Progenitor cell of endocrine pancreas (in vitro differentiated cells): ENCODE results near the gene DKC1. TPM values are rescaled to one million over a fixed set of nuclear protein-coding genes. Genes with fewer than 3 reads are reported as not detected.

Experiments
- DNase-seq: peaks from one replicate; pipeline ENCODE4 v3.0.0; 2021; ENCODE audit warnings: low spot score; ENCODE audit not compliant: unreplicated experiment
- H3K27ac Mint-ChIP-seq: 2 replicates; pipeline ENCODE4 v1.8.0; 2021; ENCODE audit warnings: mild to moderate bottlenecking, moderate library complexity, mixed read lengths
- H3K27me3 Mint-ChIP-seq: 2 replicates; pipeline ENCODE4 v1.8.0; 2021; ENCODE audit warnings: mixed read lengths
- H3K36me3 Mint-ChIP-seq: 2 replicates; pipeline ENCODE4 v1.8.0; 2022; ENCODE audit warnings: mixed read lengths; ENCODE audit not compliant: insufficient read depth
- H3K4me1 Mint-ChIP-seq: 2 replicates; pipeline ENCODE4 v1.8.0; 2021; ENCODE audit warnings: low read depth, mixed read lengths
- H3K4me3 Mint-ChIP-seq: 2 replicates; pipeline ENCODE4 v1.8.0; 2021; ENCODE audit warnings: low read depth, mild to moderate bottlenecking, moderate library complexity, mixed read lengths
- H3K9me3 Mint-ChIP-seq: 2 replicates; pipeline ENCODE4 v1.8.0; 2021; ENCODE audit warnings: low read depth, mixed read lengths
- total RNA-seq: library from RNA; stranded (reverse); gene quantifications from 2 replicates; pipeline ENCODE4 v1.2.1, GENCODE V29; 2021
- TF ChIP-seq, protein P1 (sequence below): fragments of 200-600 bp; sonication (generic); IDR thresholded peaks from one replicate; pipeline ENCODE4 v1.5.0; 2021; ENCODE audit warnings: antibody characterized with exemption, mild to moderate bottlenecking; ENCODE audit not compliant: unreplicated experiment

DKC1 gene
- total RNA-seq, 1 donor from 2014 or later = 58.5 TPM

DNA sequence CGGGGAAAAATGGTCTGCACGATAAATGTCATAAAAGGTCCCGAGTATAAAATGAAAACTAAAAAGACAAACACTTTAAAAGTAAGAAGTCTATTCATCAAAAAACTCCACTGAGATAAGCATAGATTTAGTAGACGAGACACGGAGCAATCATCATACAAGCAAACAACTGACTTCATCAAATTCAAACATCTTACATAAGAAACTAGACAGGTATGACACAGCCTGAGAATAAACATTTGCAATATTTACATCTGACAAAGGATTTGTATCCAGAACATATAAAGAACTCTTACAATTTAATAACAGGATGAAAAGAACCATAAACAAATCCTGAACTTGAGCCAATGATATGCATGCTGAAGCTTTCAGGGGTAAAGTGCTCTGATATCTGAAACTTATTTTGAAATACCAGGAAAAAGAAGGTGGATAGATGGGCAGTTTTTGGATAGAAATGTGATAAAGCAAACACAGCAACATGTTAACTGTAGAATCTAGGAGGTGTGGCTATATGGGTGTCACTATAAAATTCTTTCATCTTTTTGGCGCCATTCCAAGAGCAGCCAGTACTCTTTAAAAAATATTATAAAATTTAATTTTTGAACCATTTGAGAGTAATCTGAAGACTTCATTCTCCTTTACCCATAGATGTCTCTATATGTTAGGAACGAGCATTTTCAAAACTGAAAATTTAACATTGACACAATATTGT, 30.6 kb downstream of the DKC1 start:
- H3K4me3 Mint-ChIP-seq = no peak overlapping the region
- H3K27ac Mint-ChIP-seq = no peak overlapping the region
- H3K27me3 Mint-ChIP-seq = peaks cover 6% of the 10 kb centered on the region
- TF ChIP-seq, protein P1, sequence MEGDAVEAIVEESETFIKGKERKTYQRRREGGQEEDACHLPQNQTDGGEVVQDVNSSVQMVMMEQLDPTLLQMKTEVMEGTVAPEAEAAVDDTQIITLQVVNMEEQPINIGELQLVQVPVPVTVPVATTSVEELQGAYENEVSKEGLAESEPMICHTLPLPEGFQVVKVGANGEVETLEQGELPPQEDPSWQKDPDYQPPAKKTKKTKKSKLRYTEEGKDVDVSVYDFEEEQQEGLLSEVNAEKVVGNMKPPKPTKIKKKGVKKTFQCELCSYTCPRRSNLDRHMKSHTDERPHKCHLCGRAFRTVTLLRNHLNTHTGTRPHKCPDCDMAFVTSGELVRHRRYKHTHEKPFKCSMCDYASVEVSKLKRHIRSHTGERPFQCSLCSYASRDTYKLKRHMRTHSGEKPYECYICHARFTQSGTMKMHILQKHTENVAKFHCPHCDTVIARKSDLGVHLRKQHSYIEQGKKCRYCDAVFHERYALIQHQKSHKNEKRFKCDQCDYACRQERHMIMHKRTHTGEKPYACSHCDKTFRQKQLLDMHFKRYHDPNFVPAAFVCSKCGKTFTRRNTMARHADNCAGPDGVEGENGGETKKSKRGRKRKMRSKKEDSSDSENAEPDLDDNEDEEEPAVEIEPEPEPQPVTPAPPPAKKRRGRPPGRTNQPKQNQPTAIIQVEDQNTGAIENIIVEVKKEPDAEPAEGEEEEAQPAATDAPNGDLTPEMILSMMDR = no peak
- H3K9me3 Mint-ChIP-seq = peaks cover 22% of the 10 kb centered on the region
- no peak for DNase-seq
- H3K36me3 Mint-ChIP-seq = no peaks in the 10 kb centered on the region
- H3K4me1 Mint-ChIP-seq = no peaks in the 10 kb centered on the region

DNA sequence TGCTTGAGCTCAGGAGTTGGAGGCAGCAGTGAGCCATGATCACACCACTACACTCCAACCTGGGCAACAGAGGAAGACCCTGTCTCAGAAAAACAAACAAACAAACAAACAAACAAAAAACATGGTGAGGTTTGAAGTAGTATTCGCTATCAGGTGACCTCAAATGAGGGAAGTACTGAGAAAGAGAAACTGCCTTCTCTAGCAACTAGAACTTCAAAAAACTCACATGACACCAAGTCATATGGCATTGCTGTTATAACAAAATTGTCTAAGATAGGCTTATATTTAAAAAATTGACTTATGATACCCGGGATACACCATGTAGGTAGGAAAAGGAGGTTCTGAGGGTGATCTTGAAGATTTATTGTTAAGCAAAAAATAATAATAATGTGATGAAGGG, 32.4 kb downstream of the DKC1 start:
- Mint-ChIP-seq H3K4me3 (no peak overlapping the region), H3K27me3 (peaks cover 6% of the 10 kb centered on the region), H3K36me3 (peaks cover 1% of the 10 kb centered on the region), H3K27ac (no peak overlapping the region), H3K4me1 (peaks cover 10% of the 10 kb centered on the region), H3K9me3 (peaks cover 17% of the 10 kb centered on the region)
- TF ChIP-seq, protein P1 = no peak
- no peak for DNase-seq

DNA sequence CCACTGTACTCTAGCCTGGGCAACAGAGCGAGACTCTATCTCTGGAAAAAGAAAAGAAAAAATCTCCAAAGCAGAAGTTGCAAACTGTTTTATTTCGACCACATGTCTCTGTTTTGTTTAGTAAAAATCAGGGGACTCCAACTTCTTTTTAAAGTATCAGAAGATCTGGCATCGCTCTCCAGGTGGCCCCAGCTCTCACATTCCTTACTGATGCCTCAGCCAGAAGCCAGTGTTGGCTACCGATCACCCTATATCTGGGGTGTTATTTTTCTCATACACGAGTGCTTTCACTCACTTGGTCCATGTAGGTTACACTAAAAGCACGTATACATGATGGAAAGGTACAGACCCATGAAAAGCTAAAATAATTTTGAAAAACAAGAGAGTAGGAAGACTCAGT, 34.3 kb downstream of the DKC1 start:
- Mint-ChIP-seq H3K27me3 (peaks cover 7% of the 10 kb centered on the region), H3K36me3 (peaks cover 1% of the 10 kb centered on the region), H3K4me1 (peaks cover 16% of the 10 kb centered on the region), H3K4me3 (no peak overlapping the region), H3K27ac (no peak overlapping the region), H3K9me3 (peaks cover 17% of the 10 kb centered on the region)
- TF ChIP-seq, protein P1 = no peak
- DNase-seq = no peak

DNA sequence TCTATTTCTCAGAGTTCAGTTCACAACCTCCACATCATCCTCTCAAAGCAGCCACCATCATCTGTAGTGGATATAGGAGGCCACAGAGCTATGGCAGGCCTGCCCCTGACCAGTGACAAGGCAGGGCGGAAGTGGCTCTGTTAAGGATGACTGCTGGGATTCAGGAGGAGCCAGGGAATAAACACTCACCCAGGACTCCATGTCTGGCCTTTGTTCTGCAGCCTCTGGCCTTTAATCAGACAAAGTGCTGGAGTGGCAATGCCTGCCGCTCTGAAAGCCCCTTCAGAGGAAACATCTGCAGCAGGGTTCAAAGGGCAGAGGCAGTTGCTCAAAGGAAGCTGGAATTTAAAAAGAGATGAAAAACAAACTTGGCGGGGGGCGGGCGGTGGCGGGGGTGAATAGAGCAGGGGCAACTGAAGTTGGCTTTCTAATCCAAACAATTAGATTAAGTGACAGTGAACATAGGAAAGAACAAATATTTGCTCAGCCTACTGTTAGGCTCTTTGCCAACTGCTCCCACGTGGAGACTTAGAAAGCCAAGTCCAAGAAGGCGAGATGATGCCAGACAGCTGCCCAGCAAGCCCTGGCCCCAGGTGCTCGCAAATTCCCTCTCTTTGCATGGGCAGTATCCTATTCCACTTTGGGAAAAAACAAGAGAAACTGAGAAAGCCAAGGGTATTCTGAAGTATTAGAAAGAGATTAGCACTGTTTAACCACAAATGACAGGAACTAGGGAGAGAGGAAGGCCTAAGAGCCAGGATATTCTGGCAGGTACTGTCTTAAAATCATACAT, 37.1 kb downstream of the DKC1 start:
- TF ChIP-seq, protein P1 = no peak
- no peak for DNase-seq
- Mint-ChIP-seq H3K36me3 (peaks cover 1% of the 10 kb centered on the region), H3K27ac (peak overlapping the region; percentile 82), H3K9me3 (peaks cover 7% of the 10 kb centered on the region), H3K4me1 (peaks cover 16% of the 10 kb centered on the region), H3K4me3 (no peak overlapping the region), H3K27me3 (peaks cover 21% of the 10 kb centered on the region)

DNA sequence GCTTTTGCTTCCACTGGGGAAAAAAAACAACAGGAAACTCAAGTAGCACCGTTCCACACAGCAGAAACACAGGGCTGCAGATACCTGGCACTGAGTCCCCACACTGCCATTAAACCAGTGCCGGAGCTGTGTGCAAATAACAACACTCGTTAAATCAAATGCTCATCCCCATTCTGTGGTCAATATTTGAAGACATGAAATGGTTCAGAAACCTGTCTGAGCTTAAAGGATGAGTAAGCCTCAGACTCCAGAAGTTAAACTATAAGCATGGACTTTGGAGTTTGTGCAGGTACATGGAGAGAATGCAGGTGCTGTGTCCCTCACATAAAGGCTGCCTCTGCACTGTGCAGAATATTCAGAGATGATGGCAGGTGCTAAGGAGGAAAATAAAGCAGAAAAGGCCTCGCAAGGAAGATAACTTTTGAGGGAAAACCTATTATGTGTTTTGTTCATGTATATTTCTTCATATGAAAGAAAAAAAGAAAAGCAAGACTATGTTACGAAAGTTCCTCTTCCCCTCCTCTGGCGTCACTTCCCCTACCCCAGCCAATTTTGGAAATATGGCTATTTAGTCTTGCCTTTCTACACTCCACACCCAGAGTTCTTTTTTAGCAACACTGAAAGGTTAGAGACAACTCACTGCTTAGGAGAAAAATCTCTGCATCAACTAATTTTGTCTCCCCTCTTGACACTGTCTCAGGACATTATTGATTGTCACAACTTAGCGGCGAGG, 38.0 kb downstream of the DKC1 start:
- DNase-seq = no peak
- Mint-ChIP-seq H3K27ac (no peak overlapping the region), H3K4me3 (no peak overlapping the region), H3K36me3 (peaks cover 1% of the 10 kb centered on the region), H3K27me3 (peaks cover 23% of the 10 kb centered on the region), H3K4me1 (peaks cover 16% of the 10 kb centered on the region), H3K9me3 (peaks cover 7% of the 10 kb centered on the region)
- TF ChIP-seq, protein P1 = no peak
